Erythroblast (primary cell): Measurements from ENCODE around the gene NUP43.
A peak's percentile ranks its signal among the peaks of the same experiment; 100 is the strongest.

Source experiments
- DNase-seq, 2 experiments: peaks; one replicate each; lab custom pipeline; 2025; lab: John Stamatoyannopoulos, UW
- GATA1 ChIP-seq: IDR thresholded peaks from 2 replicates; pipeline ENCODE4 v1.6.1; 2011; ENCODE audit warnings: low read depth, mild to moderate bottlenecking, control low read depth, low read length, moderate library complexity
- POLR2A ChIP-seq: IDR thresholded peaks from 2 replicates; pipeline ENCODE4 v1.6.1; 2011; ENCODE audit warnings: mild to moderate bottlenecking, low read length

Gene NUP43

GRCh38 chr6:149725785-149726184, 20.5 kb downstream of the NUP43 start:
- TF ChIP-seq POLR2A (no peak), GATA1 (no peak)

GRCh38 chr6:149723771-149724417, 22.4 kb downstream of the NUP43 start:
- peak; percentile 82 to 83 for DNase-seq
- TF ChIP-seq POLR2A (no peak), GATA1 (no peak)

More at GRCh38 chr6:149725785-149726184, 20.5 kb downstream of the NUP43 start:
- no peak for DNase-seq

- TF ChIP-seq POLR2A (no peak), GATA1 (no peak)
- no peak for DNase-seq
Measured at GRCh38 chr6:149723262-149723661, 23.1 kb downstream of the NUP43 start.

GRCh38 chr6:149719531-149719930, 26.8 kb downstream of the NUP43 start:
- no peak for DNase-seq
- TF ChIP-seq POLR2A (no peak), GATA1 (no peak)

- peak; percentile 94 to 96 for DNase-seq
- TF ChIP-seq GATA1: no peak
- peak; percentile 89 for TF ChIP-seq POLR2A
Measured at GRCh38 chr6:149717588-149718458, 28.5 kb downstream of the NUP43 start, which contains the start of gene LATS1. Gene LATS1 (minus strand): TSS chr6:149718101. CDS start chr6:149702126, 15,975 bp downstream.

- DNase-seq: no peak
- TF ChIP-seq GATA1 (no peak), POLR2A (no peak)
Measured at GRCh38 chr6:149717255-149717587, 29.1 kb downstream of the NUP43 start.

GRCh38 chr6:149716181-149716963, 30.0 kb downstream of the NUP43 start:
- TF ChIP-seq POLR2A (no peak), GATA1 (no peak)

GRCh38 chr6:149714442-149714841, 31.9 kb downstream of the NUP43 start:
- TF ChIP-seq POLR2A (no peak), GATA1 (no peak)
- DNase-seq: no peak

More at GRCh38 chr6:149716181-149716963, 30.0 kb downstream of the NUP43 start:
- DNase-seq: peak; percentile 21 to 41

- no peak for DNase-seq
- TF ChIP-seq POLR2A (no peak), GATA1 (no peak)
Measured at GRCh38 chr6:149711711-149712110, 34.6 kb downstream of the NUP43 start.

GRCh38 chr6:149701714-149702113, 44.6 kb downstream of the NUP43 start:
- TF ChIP-seq GATA1: no peak
- TF ChIP-seq POLR2A: no peak
- no peak for DNase-seq

GRCh38 chr6:149699150-149699549, 47.2 kb downstream of the NUP43 start:
- peak; percentile 46 to 51 for DNase-seq
- no peak for TF ChIP-seq GATA1

GRCh38 chr6:149698175-149698574, 48.2 kb downstream of the NUP43 start:
- no peak for DNase-seq
- TF ChIP-seq GATA1: no peak
- no peak for TF ChIP-seq POLR2A

GRCh38 chr6:149696901-149697300, 49.4 kb downstream of the NUP43 start:
- no peak for TF ChIP-seq POLR2A
- TF ChIP-seq GATA1: no peak
- no peak for DNase-seq

GRCh38 chr6:149694921-149695320, 51.4 kb downstream of the NUP43 start:
- TF ChIP-seq POLR2A: no peak
- TF ChIP-seq GATA1: no peak
- DNase-seq: no peak
